ENCODE measurements around the gene TREM1. TPM values are rescaled to one million over a fixed set of nuclear protein-coding genes. Genes with fewer than 3 reads are reported as not detected.
A peak's percentile ranks its signal among the peaks of the same experiment; 100 is the strongest.

Gene TREM1
- total RNA-seq, 1 donor from 2014 or later: not detected

DNA sequence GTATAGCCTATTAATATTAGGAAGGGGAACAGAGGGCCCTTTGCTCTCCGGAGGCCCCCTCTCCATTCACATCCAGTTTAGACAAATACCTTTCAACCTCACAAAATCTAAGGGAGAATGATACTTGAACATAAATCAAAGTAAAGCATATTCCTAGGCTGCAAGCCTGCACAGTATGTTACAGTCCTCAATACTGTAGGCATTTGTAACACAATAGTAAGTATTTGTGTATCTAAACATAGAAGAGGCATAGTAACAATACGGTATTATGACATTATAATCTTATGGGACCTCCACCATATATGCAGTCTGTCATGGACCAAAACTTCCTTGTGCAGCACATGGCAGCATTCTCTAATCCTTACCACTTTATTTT is 2.3 kb upstream of the TREM1 start:
- no peak for ATAC-seq (ENCODE audit: low read depth)
- Mint-ChIP-seq H3K4me1 (peaks cover 6% of the 10 kb centered on the region), H3K36me3 (ENCODE audit: low read depth) (no peaks in the 10 kb centered on the region), H3K9me3 (no peaks in the 10 kb centered on the region), H3K4me3 (no peak overlapping the region), H3K27ac (no peak overlapping the region), H3K27me3 (peaks cover 4% of the 10 kb centered on the region)
- ChIA-PET CTCF (no interaction called here), POLR2A (no interaction called here)
- intact Hi-C loops (cut with micrococcal nuclease): no loop called here
- TF ChIP-seq, protein P1, sequence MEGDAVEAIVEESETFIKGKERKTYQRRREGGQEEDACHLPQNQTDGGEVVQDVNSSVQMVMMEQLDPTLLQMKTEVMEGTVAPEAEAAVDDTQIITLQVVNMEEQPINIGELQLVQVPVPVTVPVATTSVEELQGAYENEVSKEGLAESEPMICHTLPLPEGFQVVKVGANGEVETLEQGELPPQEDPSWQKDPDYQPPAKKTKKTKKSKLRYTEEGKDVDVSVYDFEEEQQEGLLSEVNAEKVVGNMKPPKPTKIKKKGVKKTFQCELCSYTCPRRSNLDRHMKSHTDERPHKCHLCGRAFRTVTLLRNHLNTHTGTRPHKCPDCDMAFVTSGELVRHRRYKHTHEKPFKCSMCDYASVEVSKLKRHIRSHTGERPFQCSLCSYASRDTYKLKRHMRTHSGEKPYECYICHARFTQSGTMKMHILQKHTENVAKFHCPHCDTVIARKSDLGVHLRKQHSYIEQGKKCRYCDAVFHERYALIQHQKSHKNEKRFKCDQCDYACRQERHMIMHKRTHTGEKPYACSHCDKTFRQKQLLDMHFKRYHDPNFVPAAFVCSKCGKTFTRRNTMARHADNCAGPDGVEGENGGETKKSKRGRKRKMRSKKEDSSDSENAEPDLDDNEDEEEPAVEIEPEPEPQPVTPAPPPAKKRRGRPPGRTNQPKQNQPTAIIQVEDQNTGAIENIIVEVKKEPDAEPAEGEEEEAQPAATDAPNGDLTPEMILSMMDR (IDR thresholded peaks at IDR 0.05): no peak
- DNase-seq: no peak

DNA sequence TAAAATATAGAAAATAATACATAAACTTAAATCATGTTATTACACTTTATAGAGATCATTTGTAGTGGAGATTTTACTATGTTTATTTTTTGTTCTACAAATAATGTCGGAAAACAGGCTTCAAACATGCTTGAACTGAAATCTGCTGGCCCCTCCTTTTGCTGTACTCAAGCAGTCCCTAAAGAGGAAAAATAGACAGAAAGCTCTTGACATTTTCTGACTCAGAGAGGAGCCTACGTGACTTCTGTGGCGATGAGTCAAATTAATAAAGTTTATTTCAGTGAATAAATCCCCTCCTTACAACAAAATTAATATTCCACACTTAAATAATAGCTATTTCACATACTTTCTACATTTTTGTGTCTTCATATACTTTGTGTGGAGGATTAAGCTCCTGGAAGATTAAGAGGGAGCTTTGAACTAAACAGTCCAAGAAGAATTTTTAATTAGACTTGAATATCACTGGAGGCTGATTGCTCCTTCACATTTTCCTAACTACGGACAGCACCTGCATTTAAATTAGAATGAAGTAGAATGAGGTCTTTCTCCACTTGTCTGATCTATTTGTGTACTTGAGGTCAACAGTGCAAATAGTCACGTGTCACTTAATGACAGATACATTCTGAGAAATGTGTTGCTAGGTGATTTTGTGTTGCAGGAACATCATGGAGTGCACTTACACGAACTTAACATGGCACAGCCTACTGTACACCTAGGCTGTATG is 1.7 kb upstream of the TREM1 start:
- TF ChIP-seq, protein P1 (IDR thresholded peaks at IDR 0.05): no peak
- Mint-ChIP-seq H3K4me1 (peaks cover 6% of the 10 kb centered on the region), H3K9me3 (no peaks in the 10 kb centered on the region), H3K36me3 (ENCODE audit: low read depth) (no peaks in the 10 kb centered on the region), H3K27me3 (peaks cover 4% of the 10 kb centered on the region), H3K4me3 (no peak overlapping the region), H3K27ac (peak overlapping the region; percentile 24)
- intact Hi-C loops (cut with micrococcal nuclease): no loop called here
- ATAC-seq (ENCODE audit: low read depth): peak; percentile 34
- no peak for DNase-seq
- POLR2A ChIA-PET: no interaction called here
- CTCF ChIA-PET: no interaction called here

DNA sequence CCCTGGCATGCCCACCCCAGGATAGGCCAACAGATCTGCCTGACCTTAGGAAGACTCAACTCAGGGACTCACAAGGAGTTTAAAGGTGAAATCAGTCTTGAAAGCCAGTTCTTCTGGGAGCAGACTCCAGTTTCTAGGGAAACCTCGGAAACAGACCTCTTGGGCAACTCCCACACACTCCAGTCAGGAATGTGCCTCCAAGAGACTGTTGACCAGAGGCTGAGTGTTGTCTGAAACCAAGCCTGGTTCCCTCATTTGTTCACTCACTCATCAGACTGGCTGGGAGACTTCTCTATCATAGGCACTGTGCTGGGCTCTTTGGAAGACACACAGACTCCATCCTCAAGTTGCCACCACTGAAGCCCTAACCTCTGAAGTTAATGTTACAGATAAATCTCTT is 1.8 kb downstream of the TREM1 start:
- Mint-ChIP-seq H3K27me3 (peaks cover 6% of the 10 kb centered on the region), H3K36me3 (ENCODE audit: low read depth) (no peaks in the 10 kb centered on the region), H3K27ac (no peak overlapping the region), H3K4me1 (peaks cover 6% of the 10 kb centered on the region), H3K9me3 (no peaks in the 10 kb centered on the region), H3K4me3 (no peak overlapping the region)
- POLR2A ChIA-PET: interaction anchor here (1.0 kb wide), 1 partner anchor 14 kb away, joined by 3 read pairs; no protein-coding TSS in a partner anchor
- DNase-seq (no peak), ATAC-seq (ENCODE audit: low read depth) (no peak)
- TF ChIP-seq, protein P1 (IDR thresholded peaks at IDR 0.05): no peak
- intact Hi-C loops (cut with micrococcal nuclease): no loop called here
- CTCF ChIA-PET: no interaction called here

DNA sequence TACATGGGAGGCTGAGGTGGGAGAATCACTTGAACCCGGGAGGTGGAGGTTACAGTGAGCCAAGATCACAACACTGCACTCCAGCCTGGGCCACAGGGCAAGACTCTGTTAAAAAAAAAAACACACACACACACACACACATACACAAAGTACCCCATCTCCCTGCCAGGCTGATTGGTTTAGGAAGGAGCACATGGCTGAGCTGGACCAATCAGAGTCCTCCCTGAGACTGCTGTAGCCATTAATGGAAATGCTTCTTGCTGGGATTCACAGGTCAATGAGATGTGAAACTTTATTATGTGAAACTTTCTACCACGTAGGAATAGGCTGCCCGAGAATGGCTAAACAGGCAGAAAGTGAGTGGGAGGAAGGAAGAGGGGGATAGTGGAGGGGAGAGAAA is 2.9 kb downstream of the TREM1 start:
- Mint-ChIP-seq H3K36me3 (ENCODE audit: low read depth) (no peaks in the 10 kb centered on the region), H3K4me1 (peaks cover 15% of the 10 kb centered on the region), H3K4me3 (no peak overlapping the region), H3K27ac (no peak overlapping the region), H3K27me3 (peaks cover 6% of the 10 kb centered on the region), H3K9me3 (no peaks in the 10 kb centered on the region)
- ChIA-PET POLR2A (no interaction called here), CTCF (no interaction called here)
- TF ChIP-seq, protein P1 (IDR thresholded peaks at IDR 0.05): no peak
- intact Hi-C loops (cut with micrococcal nuclease): no loop called here
- ATAC-seq (ENCODE audit: low read depth) (no peak), DNase-seq (no peak)

- no peak overlapping the region for H3K4me3 Mint-ChIP-seq
- CTCF ChIA-PET: interaction anchor here (0.9 kb wide), 1 partner anchor 40 kb away, joined by 4 read pairs; no protein-coding TSS in a partner anchor
These were observed 6.0 kb downstream of the TREM1 start for GRCh38 chr6:41280381-41281057.

More at GRCh38 chr6:41280381-41281057, 6.0 kb downstream of the TREM1 start:
- DNase-seq (no peak), ATAC-seq (ENCODE audit: low read depth) (no peak)
- Mint-ChIP-seq H3K9me3 (no peaks in the 10 kb centered on the region), H3K36me3 (ENCODE audit: low read depth) (no peaks in the 10 kb centered on the region), H3K27me3 (peaks cover 1% of the 10 kb centered on the region), H3K4me1 (peaks cover 17% of the 10 kb centered on the region), H3K27ac (no peak overlapping the region)
- intact Hi-C loops (cut with micrococcal nuclease): no loop called here
- POLR2A ChIA-PET: no interaction called here
- TF ChIP-seq, protein P1 (IDR thresholded peaks at IDR 0.05): no peak

Data from activated B cell treated with CpG ODN at 0.5 μM for 24 hours (primary cell).